Aorta (tissue), 5 donors: ENCODE data around the gene GRWD1. TPM values are rescaled to one million over a fixed set of nuclear protein-coding genes. Genes with fewer than 3 reads are reported as not detected.

Experiments
- ATAC-seq: fragments of 200-7000 bp; cut with Tn5 transposase; one replicate; pipeline ENCODE4 v1.9.1; 2022; ENCODE audit warnings: moderate library complexity; ENCODE audit not compliant: low FRiP score
- DNase-seq, 2 donors: peaks; one replicate each; pipeline ENCODE4 v3.0.0-alpha.2; 2020
- H3K27ac ChIP-seq, 2 donors: one replicate each; pipeline ENCODE4 v1.5.1; 2013; ENCODE audit warnings: low read length in 2 of 2, mild to moderate bottlenecking in 2 of 2, moderate library complexity in 2 of 2, control low read depth in 1 of 2, inconsistent platforms in 1 of 2, low read depth in 1 of 2
- H3K27me3 ChIP-seq, 2 donors: one replicate each; pipeline ENCODE4 v1.6.1; 2013; ENCODE audit warnings: control low read depth in 1 of 2, low read length in 1 of 2, mild to moderate bottlenecking in 1 of 2, moderate library complexity in 1 of 2; ENCODE audit not compliant: insufficient read depth in 2 of 2, control insufficient read depth in 1 of 2
- H3K36me3 ChIP-seq, 2 donors: one replicate each; pipeline ENCODE4 v1.6.1; 2013; ENCODE audit warnings: control low read depth in 1 of 2, low read length in 1 of 2, mild to moderate bottlenecking in 1 of 2; ENCODE audit not compliant: insufficient read depth in 2 of 2, control insufficient read depth in 1 of 2
- H3K4me1 ChIP-seq, 2 donors: one replicate each; pipeline ENCODE4 v1.6.1; 2013; ENCODE audit warnings: low read length in 2 of 2, control low read depth in 1 of 2, mild to moderate bottlenecking in 1 of 2, moderate library complexity in 1 of 2; ENCODE audit not compliant: insufficient read depth in 2 of 2, control insufficient read depth in 1 of 2
- H3K4me3 ChIP-seq, 2 donors: one replicate each; pipeline ENCODE4 v1.5.1; 2013; ENCODE audit warnings: low read length in 2 of 2, control low read depth in 1 of 2, mild to moderate bottlenecking in 1 of 2
- H3K9me3 ChIP-seq: one replicate; pipeline ENCODE4 v1.6.1; 2013; ENCODE audit warnings: mild to moderate bottlenecking, low read length; ENCODE audit not compliant: control insufficient read depth
- WGBS, 2 donors: extraction: QIAGEN DNeasy Blood & Tissue Kit; methylation state at CpG; one replicate each; pipeline ENCODE4 v1.1.7; 2013; 5-methylcytosine and 5-hydroxymethylcytosine counted together
- intact Hi-C, 2 donors: fragments of 100-400 bp; cut with DNase I; formaldehyde crosslinking; loops; one replicate each; pipeline versions ENCODE4 v1.14.2 to v1.15.0; 2022
- polyA plus RNA-seq, 2 donors: library from polyadenylated mRNA; stranded (reverse); fragments of 200-250 nt; gene quantifications; one replicate each; pipeline ENCODE4 v1.2.3, GENCODE V29; 2013
- total RNA-seq, 2 donors: library from RNA; stranded (reverse); fragmentation: NEBNext Ultra II Directional; extraction: Animal tissue kit (Norgen Biotek cat#: 25700); gene quantifications; one replicate each; pipeline ENCODE4 v1.2.1, GENCODE V29; 2021
- donor health status: healthy with polysubstance abuse.
- donor health status: Bipolar disorder and iron deficiency.
- donor health status: DM: no; HTN: no; CAD: no.
- donor health status: DM: no; HTN: no; CAD: no.
- donor health status: DM: yes; HTN: yes; CAD: no.

The GRWD1 gene
- total and polyA plus RNA-seq, 4 donors = 7.0 to 25.8 (median 15.2) TPM

DNA sequence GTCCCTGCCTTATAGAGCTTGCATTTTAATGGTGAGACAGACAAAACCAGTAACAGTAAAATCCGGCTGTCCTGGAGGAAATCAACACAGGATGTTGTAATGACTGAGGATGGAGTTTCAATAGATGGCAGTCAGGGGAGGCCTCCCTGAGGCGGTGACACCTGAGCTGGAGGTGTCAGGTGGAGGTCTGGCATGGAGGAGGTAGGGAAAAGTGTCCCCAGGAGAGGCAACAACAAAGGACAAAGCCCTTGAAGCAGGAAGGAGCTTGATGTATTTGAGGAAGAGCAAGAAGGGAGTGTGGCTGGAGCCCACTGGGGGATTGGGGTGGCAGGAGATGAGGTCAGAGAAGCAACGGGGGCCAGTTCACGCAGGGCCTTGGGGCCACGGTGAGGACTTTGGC lies 44.5 kb upstream of the GRWD1 start:
- DNase-seq = no peak
- no peak overlapping the region for H3K4me3 ChIP-seq
- H3K27ac ChIP-seq = no peak overlapping the region
- WGBS, 2 donors = 83 to 88% methylated on average over 5 of the region's 5 CpGs
- intact Hi-C loops = no loop called here
- H3K9me3 ChIP-seq = peaks cover 5% of the 10 kb centered on the region
- no peaks in the 10 kb centered on the region for H3K36me3 ChIP-seq
- no peaks in the 10 kb centered on the region for H3K4me1 ChIP-seq
- H3K27me3 ChIP-seq = no peaks in the 10 kb centered on the region
- ATAC-seq = no peak

GRCh38 chr19:48403606-48404005 lies 42.2 kb upstream of the GRWD1 start:
- intact Hi-C loops = no loop called here
- Histone ChIP-seq H3K4me3 (no peak overlapping the region), H3K4me1 (no peaks in the 10 kb centered on the region), H3K36me3 (no peaks in the 10 kb centered on the region), H3K27ac (no peak overlapping the region), H3K27me3 (no peaks in the 10 kb centered on the region), H3K9me3 (peaks cover 5% of the 10 kb centered on the region)
- ATAC-seq (no peak), DNase-seq (peak in 1 of 2 donors; percentile 68)
- WGBS, 2 donors = 48 to 51% methylated on average over 3 of the region's 3 CpGs

DNA sequence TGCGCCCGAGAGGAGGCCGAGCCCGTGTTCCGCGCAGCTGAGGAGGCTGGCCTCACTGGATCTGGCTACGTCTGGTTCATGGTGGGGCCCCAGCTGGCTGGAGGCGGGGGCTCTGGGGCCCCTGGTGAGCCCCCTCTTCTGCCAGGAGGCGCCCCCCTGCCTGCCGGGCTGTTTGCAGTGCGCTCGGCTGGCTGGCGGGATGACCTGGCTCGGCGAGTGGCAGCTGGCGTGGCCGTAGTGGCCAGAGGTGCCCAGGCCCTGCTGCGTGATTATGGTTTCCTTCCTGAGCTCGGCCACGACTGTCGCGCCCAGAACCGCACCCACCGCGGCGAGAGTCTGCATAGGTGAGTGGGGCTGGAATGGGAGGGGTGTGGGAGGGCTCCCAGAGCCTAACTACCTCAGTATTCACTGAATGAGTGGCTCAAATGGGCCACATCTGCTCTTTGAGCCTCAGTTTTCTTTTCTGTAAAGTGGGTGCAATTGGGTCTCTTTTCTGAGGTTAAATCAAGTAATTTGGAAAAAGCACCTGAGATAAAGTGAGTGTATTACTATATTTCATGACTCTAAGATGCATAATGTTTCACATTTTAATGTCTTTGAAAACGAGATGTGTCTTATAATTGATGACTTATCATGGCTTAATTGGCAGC lies 40.6 kb upstream of the GRWD1 start:
- H3K4me3 ChIP-seq = no peak overlapping the region
- H3K27ac ChIP-seq = no peak overlapping the region
- no peaks in the 10 kb centered on the region for H3K27me3 ChIP-seq
- intact Hi-C loops = no loop called here
- H3K9me3 ChIP-seq = peaks cover 5% of the 10 kb centered on the region
- no peaks in the 10 kb centered on the region for H3K36me3 ChIP-seq
- no peaks in the 10 kb centered on the region for H3K4me1 ChIP-seq
- ATAC-seq (no peak), DNase-seq (no peak)
- 89 to 92% methylated on average over 27 of the region's 27 CpGs for WGBS, 2 donors

DNA sequence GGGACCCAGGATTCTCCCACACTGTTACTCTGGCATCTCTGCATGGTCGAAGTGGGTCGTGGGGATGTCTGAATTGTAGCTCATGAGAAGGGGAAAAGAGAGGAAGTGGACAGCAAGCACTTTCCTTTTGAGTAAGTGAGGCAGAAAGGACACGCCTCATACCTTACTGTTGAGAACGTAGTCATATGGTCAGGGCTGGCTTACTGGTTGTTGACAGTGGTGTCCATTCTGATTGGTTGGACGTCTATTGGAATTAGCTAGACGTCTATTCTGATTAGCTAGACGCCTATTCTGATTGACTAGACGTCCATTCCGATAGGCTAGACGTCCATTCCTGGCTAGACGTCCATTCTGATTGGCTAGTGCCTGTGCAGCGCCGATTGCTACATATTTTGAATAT lies 39.9 kb upstream of the GRWD1 start:
- Histone ChIP-seq H3K9me3 (peaks cover 5% of the 10 kb centered on the region), H3K36me3 (no peaks in the 10 kb centered on the region), H3K27me3 (no peaks in the 10 kb centered on the region), H3K4me3 (peak overlapping the region in 1 of 2 donors; percentile 24), H3K27ac (no peak overlapping the region), H3K4me1 (no peaks in the 10 kb centered on the region)
- WGBS, 2 donors = 81 to 83% methylated on average over 13 of the region's 13 CpGs
- ATAC-seq (no peak), DNase-seq (no peak)
- intact Hi-C loops = no loop called here

DNA sequence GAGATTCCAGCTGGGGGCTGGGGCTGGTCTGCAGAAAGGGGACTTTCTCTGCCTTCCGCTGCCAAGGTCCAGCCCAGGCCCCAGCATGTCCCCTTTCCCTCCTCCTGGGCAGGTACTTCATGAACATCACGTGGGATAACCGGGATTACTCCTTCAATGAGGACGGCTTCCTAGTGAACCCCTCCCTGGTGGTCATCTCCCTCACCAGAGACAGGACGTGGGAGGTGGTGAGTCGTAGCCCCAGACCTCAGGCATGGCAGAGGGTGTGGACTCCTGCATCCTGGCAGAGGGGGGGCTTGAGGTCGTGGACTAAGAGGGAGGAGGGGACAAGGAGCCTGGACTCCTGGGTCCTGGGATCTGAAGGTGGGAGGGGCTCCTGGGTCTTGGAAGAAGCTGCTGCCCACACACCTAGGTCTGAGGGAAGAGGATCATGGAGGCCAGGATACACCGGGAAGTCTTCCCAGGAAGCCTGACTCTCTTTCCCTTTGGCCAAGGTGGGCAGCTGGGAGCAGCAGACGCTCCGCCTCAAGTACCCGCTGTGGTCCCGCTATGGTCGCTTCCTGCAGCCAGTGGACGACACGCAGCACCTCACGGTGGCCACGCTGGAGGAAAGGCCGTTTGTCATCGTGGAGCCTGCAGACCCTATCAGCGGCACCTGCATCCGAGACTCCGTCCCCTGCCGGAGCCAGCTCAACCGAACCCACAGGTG lies 31.8 kb upstream of the GRWD1 start:
- ATAC-seq (no peak), DNase-seq (no peak)
- Histone ChIP-seq H3K4me1 (no peaks in the 10 kb centered on the region), H3K27ac (no peak overlapping the region), H3K4me3 (no peak overlapping the region), H3K9me3 (no peaks in the 10 kb centered on the region), H3K36me3 (no peaks in the 10 kb centered on the region), H3K27me3 (no peaks in the 10 kb centered on the region)
- intact Hi-C loops = no loop called here
- WGBS, 2 donors = 33% methylated on average over 24 of the region's 24 CpGs

GRCh38 chr19:48415395-48415794 lies 30.4 kb upstream of the GRWD1 start:
- H3K27me3 ChIP-seq = no peaks in the 10 kb centered on the region
- intact Hi-C loops = no loop called here
- ATAC-seq = peak; percentile 83
- H3K4me1 ChIP-seq = no peaks in the 10 kb centered on the region
- H3K27ac ChIP-seq = no peak overlapping the region
- H3K4me3 ChIP-seq = no peak overlapping the region
- peak; percentile 91 to 93 for DNase-seq
- H3K9me3 ChIP-seq = no peaks in the 10 kb centered on the region
- WGBS, 2 donors = 5% methylated on average over 11 to 14 of the region's 14 CpGs
- H3K36me3 ChIP-seq = no peaks in the 10 kb centered on the region

- 19 to 20% methylated on average over 29 to 30 of the region's 30 CpGs for WGBS, 2 donors
- H3K36me3 ChIP-seq = no peaks in the 10 kb centered on the region
- ATAC-seq = no peak
- H3K9me3 ChIP-seq = no peaks in the 10 kb centered on the region
- DNase-seq = no peak
- H3K27ac ChIP-seq = no peak overlapping the region
- intact Hi-C loops = no loop called here
- H3K27me3 ChIP-seq = no peaks in the 10 kb centered on the region
- no peak overlapping the region for H3K4me3 ChIP-seq
- H3K4me1 ChIP-seq = no peaks in the 10 kb centered on the region
Measured at GRCh38 chr19:48415806-48416221, 30.0 kb upstream of the GRWD1 start.

- 64 to 67% methylated on average over 7 of the region's 7 CpGs for WGBS, 2 donors
- H3K9me3 ChIP-seq = no peaks in the 10 kb centered on the region
- no peaks in the 10 kb centered on the region for H3K4me1 ChIP-seq
- no peaks in the 10 kb centered on the region for H3K27me3 ChIP-seq
- H3K36me3 ChIP-seq = no peaks in the 10 kb centered on the region
- H3K4me3 ChIP-seq = no peak overlapping the region
- DNase-seq = no peak
- ATAC-seq = no peak
- intact Hi-C loops = no loop called here
- H3K27ac ChIP-seq = no peak overlapping the region
Measured at GRCh38 chr19:48417421-48417820, 28.4 kb upstream of the GRWD1 start.
